Measurements from ENCODE around the gene CDH23. TPM values are rescaled to one million over a fixed set of nuclear protein-coding genes. Genes with fewer than 3 reads are reported as not detected.

Gene CDH23
- total and polyA plus RNA-seq, 4 experiments from 2014 or later: 1.8 to 5.4 (median 3.6) TPM

DNA sequence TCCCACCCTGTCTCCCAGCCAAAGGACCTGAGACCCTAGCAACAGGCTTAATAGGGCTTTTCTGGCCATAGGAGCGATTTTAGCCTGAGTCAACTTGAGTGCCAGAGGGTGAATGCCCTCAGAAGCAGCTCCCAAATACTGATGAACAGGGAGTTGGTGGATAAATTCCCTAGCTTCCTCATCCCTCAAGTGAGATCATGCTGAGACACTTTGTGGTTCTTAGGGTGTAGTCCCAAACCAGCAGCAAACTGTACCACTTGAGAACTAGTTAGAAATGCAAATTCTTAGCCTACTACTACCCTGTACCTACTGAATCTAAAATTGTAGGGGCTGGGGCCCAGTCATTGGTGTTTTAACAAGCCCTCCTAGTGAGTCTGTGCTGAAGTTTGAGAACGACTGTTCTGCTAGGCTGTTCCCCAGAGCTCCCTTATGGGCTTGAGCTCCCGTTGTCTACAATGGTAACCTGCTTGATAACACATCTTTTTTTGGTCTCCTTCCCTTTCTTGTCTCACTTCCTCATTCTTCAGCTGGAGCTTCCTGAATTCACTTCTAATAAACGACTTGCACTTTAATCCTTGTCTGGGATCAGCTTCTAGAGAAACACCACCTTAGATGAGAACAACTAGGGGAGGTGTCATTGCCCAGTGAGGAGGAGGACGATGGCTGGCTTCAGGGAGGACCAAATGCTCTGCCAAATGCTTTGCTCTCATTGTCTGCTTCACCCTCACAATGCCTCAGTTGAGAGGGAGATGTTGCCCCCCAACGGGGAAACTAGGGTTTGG lies 18.2 kb upstream of the CDH23 start:
- Mint-ChIP-seq H3K4me1 (peaks cover 4 to 15% (median 7%) of the 10 kb centered on the region in 4 donors), H3K27ac (no peak overlapping the region), H3K4me3 (peak overlapping the region in 2 of 8 donors; percentile 8 to 17), H3K9me3 (no peaks in the 10 kb centered on the region), H3K36me3 (no peaks in the 10 kb centered on the region), H3K27me3 (peaks cover 0 to 5% of the 10 kb centered on the region in 2 donors)
- H3K36me3 ChIP-seq (ENCODE audit: insufficient read depth, low read length): no peaks in the 10 kb centered on the region
- DNase-seq: no peak
- no peaks in the 10 kb centered on the region for H3K9me3 ChIP-seq (ENCODE audit: control insufficient read depth in 1 of 2, low read length in 2 of 2)
- no peak overlapping the region for H3K27ac ChIP-seq (ENCODE audit: low read depth, low read length)
- no peak overlapping the region for H3K4me3 ChIP-seq (ENCODE audit: low read length in 2 of 2)
- ChIA-PET CTCF (ENCODE audit: partially characterized antibody) (interaction anchor here (1.2 to 4.3 kb wide), 5 partner anchors 9 to 434 kb away, joined by 3 to 23 read pairs (median 6); partner anchors contain the start of gene SLC29A3), POLR2A (ENCODE audit: partially characterized antibody) (interaction anchor here (2.0 to 2.5 kb wide), 3 partner anchors 10 to 472 kb away, joined by 8 to 17 read pairs (median 9); partner anchors contain the start of genes PSAP and SLC29A3)
- no peaks in the 10 kb centered on the region for H3K27me3 ChIP-seq (ENCODE audit: insufficient read depth, low read length)
- H3K4me1 ChIP-seq (ENCODE audit: insufficient read depth, low read length): no peaks in the 10 kb centered on the region
- intact Hi-C loops (cut with micrococcal nuclease): no loop called here

DNA sequence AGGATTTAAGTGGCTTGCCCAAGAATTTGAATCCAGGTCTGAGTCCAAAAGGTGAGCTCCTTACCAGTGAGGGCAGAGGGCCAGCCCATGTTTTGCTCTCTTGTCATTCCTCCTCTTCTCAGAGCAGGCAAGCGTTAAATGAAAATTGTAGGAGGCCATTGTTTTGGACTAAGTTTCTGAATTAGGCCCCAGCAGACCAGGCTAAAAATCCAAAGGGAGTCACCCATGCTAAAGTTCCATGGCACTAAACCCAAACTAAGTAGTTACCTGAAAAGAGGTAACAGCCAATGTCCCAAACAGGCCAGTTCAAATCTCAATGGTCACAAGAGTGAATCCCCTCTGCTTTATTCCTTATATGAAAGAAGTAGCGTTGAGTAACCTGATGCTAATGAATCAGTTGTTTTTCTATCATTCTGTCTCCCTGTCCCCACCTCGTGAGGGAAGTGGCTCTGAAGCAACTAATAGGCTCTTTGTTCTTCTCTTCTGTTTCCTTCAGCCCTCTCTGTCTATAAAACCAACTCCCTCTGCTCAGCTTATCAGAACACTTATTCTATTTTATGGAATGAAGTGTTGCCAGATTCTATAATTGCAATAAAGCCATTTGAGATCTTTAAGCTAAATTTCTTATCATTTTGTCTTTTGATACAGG lies 17.5 kb upstream of the CDH23 start:
- Histone ChIP-seq H3K36me3 (ENCODE audit: insufficient read depth, low read length) (no peaks in the 10 kb centered on the region), H3K27me3 (ENCODE audit: insufficient read depth, low read length) (no peaks in the 10 kb centered on the region), H3K4me1 (ENCODE audit: insufficient read depth, low read length) (no peaks in the 10 kb centered on the region), H3K4me3 (ENCODE audit: low read length in 2 of 2) (no peak overlapping the region), H3K9me3 (ENCODE audit: control insufficient read depth in 1 of 2, low read length in 2 of 2) (no peaks in the 10 kb centered on the region), H3K27ac (ENCODE audit: low read depth, low read length) (no peak overlapping the region)
- H3K27ac Mint-ChIP-seq: no peak overlapping the region
- peaks cover 4 to 15% (median 7%) of the 10 kb centered on the region in 4 donors for H3K4me1 Mint-ChIP-seq
- H3K27me3 Mint-ChIP-seq: peaks cover 0 to 2% of the 10 kb centered on the region in 2 donors
- no peak for DNase-seq
- ChIA-PET POLR2A (ENCODE audit: partially characterized antibody) (no interaction called here), CTCF (ENCODE audit: partially characterized antibody) (interaction anchor here (1.3 to 4.3 kb wide), 4 partner anchors 8 to 433 kb away, joined by 3 to 23 read pairs (median 6); no protein-coding TSS in a partner anchor)
- no peak overlapping the region for H3K4me3 Mint-ChIP-seq
- no peaks in the 10 kb centered on the region for H3K9me3 Mint-ChIP-seq
- no peaks in the 10 kb centered on the region for H3K36me3 Mint-ChIP-seq
- intact Hi-C loops (cut with micrococcal nuclease): no loop called here

DNA sequence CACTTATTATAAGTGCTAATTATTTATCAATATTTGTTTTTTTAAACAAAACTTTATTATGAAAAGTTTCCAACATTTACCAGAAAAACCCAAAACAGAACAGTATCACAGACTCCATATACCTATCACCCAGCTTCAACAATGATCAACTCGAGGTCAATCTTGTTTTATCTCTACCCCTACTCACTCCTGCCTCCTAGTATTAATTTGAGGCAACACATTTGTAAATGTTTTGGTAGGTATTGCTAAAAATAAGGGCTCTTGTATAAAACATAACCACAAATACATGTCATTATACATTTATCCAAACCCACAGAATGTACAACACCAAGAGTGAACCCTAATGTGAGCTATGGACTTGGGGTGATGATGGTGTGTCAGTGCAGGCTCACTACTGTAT lies 15.9 kb upstream of the CDH23 start:
- Mint-ChIP-seq H3K27ac (no peak overlapping the region), H3K36me3 (no peaks in the 10 kb centered on the region), H3K4me3 (no peak overlapping the region), H3K4me1 (peaks cover 4 to 15% (median 7%) of the 10 kb centered on the region in 4 donors), H3K9me3 (no peaks in the 10 kb centered on the region), H3K27me3 (peaks cover 0 to 2% of the 10 kb centered on the region in 2 donors)
- ChIA-PET CTCF (ENCODE audit: partially characterized antibody) (interaction anchor here (0.9 to 2.2 kb wide), 3 partner anchors 188 to 432 kb away, joined by 3 to 8 read pairs (median 3); no protein-coding TSS in a partner anchor), POLR2A (ENCODE audit: partially characterized antibody) (no interaction called here)
- no peaks in the 10 kb centered on the region for H3K36me3 ChIP-seq (ENCODE audit: insufficient read depth, low read length)
- intact Hi-C loops (cut with micrococcal nuclease): no loop called here
- no peak overlapping the region for H3K4me3 ChIP-seq (ENCODE audit: low read length in 2 of 2)
- DNase-seq: no peak
- H3K4me1 ChIP-seq (ENCODE audit: insufficient read depth, low read length): no peaks in the 10 kb centered on the region
- no peaks in the 10 kb centered on the region for H3K9me3 ChIP-seq (ENCODE audit: control insufficient read depth in 1 of 2, low read length in 2 of 2)
- no peaks in the 10 kb centered on the region for H3K27me3 ChIP-seq (ENCODE audit: insufficient read depth, low read length)
- H3K27ac ChIP-seq (ENCODE audit: low read depth, low read length): no peak overlapping the region

DNA sequence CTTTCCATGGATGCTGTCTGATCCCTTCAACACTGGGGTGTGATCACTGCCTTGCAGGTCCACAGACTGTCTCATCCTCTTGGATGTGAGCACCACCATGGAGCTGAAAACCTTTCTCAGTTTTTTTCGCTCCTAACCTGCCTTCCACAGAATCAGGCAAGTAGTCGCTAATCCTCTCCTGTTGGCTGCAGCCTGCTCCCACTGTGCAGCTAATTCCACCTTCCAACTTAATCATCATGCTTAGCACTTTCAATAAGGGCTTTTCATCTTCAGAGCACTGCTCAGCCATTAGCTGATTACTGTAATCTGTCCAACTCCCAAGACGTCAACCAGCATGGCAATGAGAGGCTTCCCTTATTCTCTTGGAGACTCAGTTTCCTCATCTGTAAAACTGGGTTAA lies 15.1 kb upstream of the CDH23 start:
- ChIA-PET POLR2A (ENCODE audit: partially characterized antibody) (no interaction called here), CTCF (ENCODE audit: partially characterized antibody) (interaction anchor here (0.9 to 2.2 kb wide), 8 partner anchors 9 to 431 kb away, joined by 3 to 8 read pairs (median 3); no protein-coding TSS in a partner anchor)
- Mint-ChIP-seq H3K4me1 (peaks cover 3 to 15% (median 4%) of the 10 kb centered on the region in 4 donors), H3K27ac (peak overlapping the region in 1 of 7 donors; percentile 6), H3K27me3 (peaks cover 1 to 2% of the 10 kb centered on the region in 2 donors), H3K4me3 (no peak overlapping the region), H3K36me3 (no peaks in the 10 kb centered on the region), H3K9me3 (no peaks in the 10 kb centered on the region)
- Histone ChIP-seq H3K27me3 (ENCODE audit: insufficient read depth, low read length) (no peaks in the 10 kb centered on the region), H3K9me3 (ENCODE audit: control insufficient read depth in 1 of 2, low read length in 2 of 2) (no peaks in the 10 kb centered on the region), H3K4me3 (ENCODE audit: low read length in 2 of 2) (no peak overlapping the region), H3K4me1 (ENCODE audit: insufficient read depth, low read length) (no peaks in the 10 kb centered on the region), H3K27ac (ENCODE audit: low read depth, low read length) (no peak overlapping the region), H3K36me3 (ENCODE audit: insufficient read depth, low read length) (no peaks in the 10 kb centered on the region)
- intact Hi-C loops (cut with micrococcal nuclease): no loop called here
- DNase-seq: no peak

DNA sequence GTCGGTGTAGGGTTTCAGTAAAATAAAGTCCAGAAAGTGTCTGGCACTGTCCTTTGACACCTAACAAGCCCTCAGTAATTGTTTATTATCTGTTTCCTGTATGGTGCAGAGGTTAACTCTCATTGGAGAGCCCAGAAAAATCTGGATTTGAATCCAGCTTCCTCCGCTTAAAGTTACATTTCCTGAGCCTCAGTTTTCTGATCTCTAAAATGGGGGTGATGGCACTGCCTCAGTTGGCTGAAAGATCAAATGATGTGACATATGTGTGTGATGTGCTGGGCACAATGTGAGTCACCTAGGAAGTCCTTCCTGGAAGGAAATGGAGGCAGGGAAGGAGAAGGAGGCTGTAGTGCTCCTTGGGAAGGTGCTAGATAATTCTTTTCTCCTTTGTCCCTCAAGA lies 14.7 kb upstream of the CDH23 start:
- no peak for DNase-seq
- Mint-ChIP-seq H3K4me1 (peaks cover 3 to 11% (median 4%) of the 10 kb centered on the region in 4 donors), H3K36me3 (no peaks in the 10 kb centered on the region), H3K27me3 (peaks cover 2% of the 10 kb centered on the region in 2 donors), H3K27ac (no peak overlapping the region), H3K9me3 (no peaks in the 10 kb centered on the region), H3K4me3 (no peak overlapping the region)
- ChIA-PET POLR2A (ENCODE audit: partially characterized antibody) (no interaction called here), CTCF (ENCODE audit: partially characterized antibody) (interaction anchor here (0.9 to 4.5 kb wide), 9 partner anchors 8 to 430 kb away, joined by 3 to 23 read pairs (median 4); no protein-coding TSS in a partner anchor)
- H3K27ac ChIP-seq (ENCODE audit: low read depth, low read length): no peak overlapping the region
- no peaks in the 10 kb centered on the region for H3K4me1 ChIP-seq (ENCODE audit: insufficient read depth, low read length)
- H3K36me3 ChIP-seq (ENCODE audit: insufficient read depth, low read length): no peaks in the 10 kb centered on the region
- no peak overlapping the region for H3K4me3 ChIP-seq (ENCODE audit: low read length in 2 of 2)
- intact Hi-C loops (cut with micrococcal nuclease): no loop called here
- H3K9me3 ChIP-seq (ENCODE audit: control insufficient read depth in 1 of 2, low read length in 2 of 2): no peaks in the 10 kb centered on the region
- no peaks in the 10 kb centered on the region for H3K27me3 ChIP-seq (ENCODE audit: insufficient read depth, low read length)

DNA sequence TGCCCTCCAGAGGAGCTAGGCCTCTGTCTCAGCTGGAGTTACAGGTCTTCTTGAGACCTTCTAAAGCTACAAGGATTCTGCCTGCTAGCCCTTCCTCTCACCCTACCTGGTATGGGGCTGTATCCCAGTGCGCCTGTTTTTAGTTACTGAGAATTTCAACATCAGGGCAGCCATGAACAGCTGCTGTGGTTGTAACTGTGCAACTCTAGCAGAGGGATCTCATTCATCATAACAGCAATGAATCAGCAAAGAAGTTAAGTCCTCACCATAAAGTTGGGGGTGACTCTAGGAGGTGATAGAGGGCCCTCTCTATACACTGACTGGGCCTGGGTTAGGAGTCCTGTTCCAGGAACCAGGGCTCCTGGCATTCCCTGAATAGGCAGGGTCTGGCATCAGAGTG lies 14.0 kb upstream of the CDH23 start:
- Histone ChIP-seq H3K4me1 (ENCODE audit: insufficient read depth, low read length) (no peaks in the 10 kb centered on the region), H3K27me3 (ENCODE audit: insufficient read depth, low read length) (no peaks in the 10 kb centered on the region), H3K9me3 (ENCODE audit: control insufficient read depth in 1 of 2, low read length in 2 of 2) (no peaks in the 10 kb centered on the region), H3K36me3 (ENCODE audit: insufficient read depth, low read length) (no peaks in the 10 kb centered on the region), H3K27ac (ENCODE audit: low read depth, low read length) (no peak overlapping the region), H3K4me3 (ENCODE audit: low read length in 2 of 2) (no peak overlapping the region)
- Mint-ChIP-seq H3K36me3 (no peaks in the 10 kb centered on the region), H3K27ac (no peak overlapping the region), H3K4me3 (no peak overlapping the region), H3K4me1 (peaks cover 0 to 5% (median 0%) of the 10 kb centered on the region in 4 donors), H3K27me3 (peaks cover 2% of the 10 kb centered on the region in 2 donors), H3K9me3 (no peaks in the 10 kb centered on the region)
- DNase-seq: no peak
- ChIA-PET CTCF (ENCODE audit: partially characterized antibody) (interaction anchor here (0.7 to 4.5 kb wide), 10 partner anchors 10 to 514 kb away, joined by 3 to 23 read pairs (median 4); no protein-coding TSS in a partner anchor), POLR2A (ENCODE audit: partially characterized antibody) (no interaction called here)
- intact Hi-C loops (cut with micrococcal nuclease): no loop called here

Measured in CD4-positive, alpha-beta memory T cell (primary cell).